AG10803 (cell line): ENCODE measurements around the gene PRKD3.

ENCODE experiments used
- DNase-seq: peaks from one replicate; pipeline ENCODE4 v3.0.0; 2010; ENCODE audit warnings: low read depth
- H3K4me3 ChIP-seq: 2 replicates; pipeline ENCODE4 v1.5.1; 2011; ENCODE audit warnings: mild to moderate bottlenecking, low read length, control low read depth
- TF ChIP-seq, protein P1 (sequence below): conservative IDR thresholded peaks from 2 replicates; pipeline ENCODE4 v1.5.1; 2011; ENCODE audit warnings: mild to moderate bottlenecking, low read length, control low read depth, inconsistent platforms

PRKD3 gene

DNA sequence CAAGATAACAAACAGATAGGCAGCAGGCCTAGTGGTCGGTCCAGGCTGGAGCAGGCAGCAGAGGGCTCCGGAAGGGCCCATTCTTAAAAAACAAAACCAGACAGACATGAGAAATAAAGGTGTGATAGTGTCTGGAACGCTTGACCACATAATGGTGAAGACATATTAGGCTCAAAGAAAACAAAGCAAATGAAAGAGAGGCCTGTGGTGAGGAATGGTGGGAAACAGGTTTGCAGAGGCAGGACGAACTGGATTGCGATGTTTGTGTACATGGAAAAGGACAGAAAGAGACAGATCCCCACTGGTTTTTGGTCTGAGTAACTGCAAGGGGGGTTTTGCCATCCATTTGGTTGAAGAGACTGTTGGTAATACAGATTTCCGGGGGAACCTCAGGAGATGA, 39.7 kb upstream of the PRKD3 start:
- TF ChIP-seq, protein P1, sequence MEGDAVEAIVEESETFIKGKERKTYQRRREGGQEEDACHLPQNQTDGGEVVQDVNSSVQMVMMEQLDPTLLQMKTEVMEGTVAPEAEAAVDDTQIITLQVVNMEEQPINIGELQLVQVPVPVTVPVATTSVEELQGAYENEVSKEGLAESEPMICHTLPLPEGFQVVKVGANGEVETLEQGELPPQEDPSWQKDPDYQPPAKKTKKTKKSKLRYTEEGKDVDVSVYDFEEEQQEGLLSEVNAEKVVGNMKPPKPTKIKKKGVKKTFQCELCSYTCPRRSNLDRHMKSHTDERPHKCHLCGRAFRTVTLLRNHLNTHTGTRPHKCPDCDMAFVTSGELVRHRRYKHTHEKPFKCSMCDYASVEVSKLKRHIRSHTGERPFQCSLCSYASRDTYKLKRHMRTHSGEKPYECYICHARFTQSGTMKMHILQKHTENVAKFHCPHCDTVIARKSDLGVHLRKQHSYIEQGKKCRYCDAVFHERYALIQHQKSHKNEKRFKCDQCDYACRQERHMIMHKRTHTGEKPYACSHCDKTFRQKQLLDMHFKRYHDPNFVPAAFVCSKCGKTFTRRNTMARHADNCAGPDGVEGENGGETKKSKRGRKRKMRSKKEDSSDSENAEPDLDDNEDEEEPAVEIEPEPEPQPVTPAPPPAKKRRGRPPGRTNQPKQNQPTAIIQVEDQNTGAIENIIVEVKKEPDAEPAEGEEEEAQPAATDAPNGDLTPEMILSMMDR: no peak
- no peak for DNase-seq

DNA sequence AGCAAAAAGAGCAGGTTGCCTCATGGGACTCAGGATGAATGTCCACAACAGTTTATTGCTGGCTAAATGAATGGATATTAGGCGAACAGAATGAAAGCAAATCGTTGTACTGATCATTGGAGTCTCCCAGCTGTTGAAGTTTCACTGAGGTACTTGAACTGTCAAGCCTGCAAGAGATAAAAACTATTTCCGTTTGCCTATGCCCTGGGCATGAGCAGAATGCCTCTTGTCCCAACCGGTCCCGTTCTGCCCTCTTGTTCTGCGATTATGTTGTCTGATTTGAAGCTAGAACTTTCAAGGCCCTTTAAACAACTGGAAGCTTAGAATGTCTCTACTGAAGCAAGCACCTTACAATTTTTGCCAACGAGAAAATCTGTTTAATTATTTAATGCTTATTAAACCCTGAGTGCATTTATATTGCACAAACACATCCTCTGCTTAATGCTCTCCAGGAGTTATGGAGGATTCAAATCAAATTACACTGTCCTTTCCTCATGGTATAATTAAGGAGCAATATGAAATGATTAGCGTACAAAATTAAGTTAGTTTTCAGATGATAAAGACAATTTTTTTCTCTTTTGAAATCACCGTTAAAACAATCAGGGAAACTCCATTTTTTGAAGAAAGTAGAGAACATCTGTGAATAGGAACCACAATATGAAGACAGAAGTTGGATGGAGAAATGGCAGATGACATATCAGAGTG, 37.5 kb upstream of the PRKD3 start:
- no peak for DNase-seq
- no peak overlapping the region for H3K4me3 ChIP-seq
- TF ChIP-seq, protein P1: no peak

More for the DNA sequence above, 39.7 kb upstream of the PRKD3 start:
- H3K4me3 ChIP-seq: no peak overlapping the region

DNA sequence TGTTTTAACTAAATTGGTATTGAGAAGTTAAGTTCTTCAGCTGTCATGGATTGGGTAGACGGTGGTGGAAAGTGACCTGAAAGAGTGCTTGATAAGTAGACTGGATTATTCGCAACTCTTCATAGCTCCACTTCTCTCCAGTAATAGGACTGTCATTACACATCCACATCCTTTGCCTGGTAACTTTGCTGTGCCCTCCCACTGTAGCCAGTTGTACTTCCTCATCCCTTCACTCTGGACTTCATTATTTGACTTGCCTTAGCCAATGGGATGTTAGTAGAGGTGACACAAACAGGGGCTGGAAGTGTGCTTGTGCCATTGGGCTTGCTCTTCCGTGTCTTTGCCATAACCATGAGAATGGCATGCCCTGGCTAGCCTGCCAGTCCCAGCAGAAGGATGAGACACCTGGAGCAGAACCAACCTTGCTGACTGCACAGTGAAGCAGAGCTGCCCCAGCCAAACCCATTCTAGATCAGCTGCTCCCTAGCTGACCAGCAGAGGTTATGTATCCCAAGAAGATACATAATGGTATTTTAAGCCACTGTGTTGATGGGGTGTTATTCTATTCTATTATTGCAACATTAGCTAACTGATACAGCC, 36.7 kb upstream of the PRKD3 start:
- no peak overlapping the region for H3K4me3 ChIP-seq
- TF ChIP-seq, protein P1: no peak
- no peak for DNase-seq

DNA sequence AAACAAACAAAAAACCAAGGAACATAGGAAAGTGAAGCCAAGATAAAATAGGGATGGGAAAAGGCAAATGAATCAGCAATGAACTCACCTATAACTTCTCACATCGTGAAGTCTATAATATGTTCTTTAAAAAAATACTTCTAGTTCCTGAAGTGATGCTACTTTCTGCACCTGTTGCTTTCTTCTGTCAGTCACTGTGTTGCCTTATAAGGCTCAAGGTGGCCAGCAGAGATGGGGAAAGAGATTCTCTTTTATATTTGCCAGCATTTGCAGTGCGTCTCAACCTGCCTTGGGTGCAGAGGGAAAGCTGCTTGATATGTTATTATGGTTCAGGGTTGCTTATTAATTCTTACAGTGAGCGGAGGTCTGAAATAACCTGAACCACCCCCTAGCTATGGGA, 33.8 kb upstream of the PRKD3 start:
- TF ChIP-seq, protein P1: no peak
- H3K4me3 ChIP-seq: no peak overlapping the region
- DNase-seq: no peak

DNA sequence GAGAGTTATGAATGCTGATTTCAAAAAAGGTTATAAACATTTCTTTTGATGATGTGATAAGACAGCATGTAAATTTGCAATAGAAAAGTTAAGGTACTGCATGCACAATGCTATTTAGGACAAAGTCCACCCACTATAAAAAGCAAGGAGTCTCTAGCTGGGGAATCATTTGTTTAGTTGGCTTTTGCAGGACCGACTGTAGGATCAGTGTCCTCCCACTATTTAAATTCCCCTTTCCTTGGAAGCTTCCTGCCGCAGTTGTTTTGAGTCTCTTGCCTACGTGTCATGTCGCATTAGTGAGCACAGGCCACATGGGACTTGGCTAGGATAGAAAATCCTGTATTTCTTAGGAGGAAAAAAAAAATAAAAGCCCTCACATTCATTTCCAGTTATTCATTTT, 32.9 kb upstream of the PRKD3 start:
- DNase-seq: peak; percentile 54
- TF ChIP-seq, protein P1: no peak
- no peak overlapping the region for H3K4me3 ChIP-seq

DNA sequence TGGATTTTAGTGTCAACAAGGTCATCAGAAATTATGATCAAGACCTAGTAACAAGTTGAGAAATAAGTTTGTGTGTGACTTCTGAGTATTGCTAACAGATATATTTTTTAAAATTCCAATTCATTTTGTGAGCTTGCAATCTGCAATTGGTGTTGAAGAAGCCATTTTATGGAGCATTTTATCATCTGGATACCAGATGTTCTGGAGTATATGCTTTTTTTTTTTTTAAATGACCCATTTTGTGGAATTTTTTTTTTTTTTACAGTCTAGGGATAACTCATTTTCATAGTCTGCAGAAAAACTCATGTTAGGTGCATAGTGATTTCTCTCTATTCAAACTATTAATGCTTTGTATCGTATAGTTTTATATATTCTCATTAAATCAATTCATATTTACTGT, 32.4 kb upstream of the PRKD3 start:
- TF ChIP-seq, protein P1: no peak
- no peak overlapping the region for H3K4me3 ChIP-seq
- peak; percentile 79 for DNase-seq

DNA sequence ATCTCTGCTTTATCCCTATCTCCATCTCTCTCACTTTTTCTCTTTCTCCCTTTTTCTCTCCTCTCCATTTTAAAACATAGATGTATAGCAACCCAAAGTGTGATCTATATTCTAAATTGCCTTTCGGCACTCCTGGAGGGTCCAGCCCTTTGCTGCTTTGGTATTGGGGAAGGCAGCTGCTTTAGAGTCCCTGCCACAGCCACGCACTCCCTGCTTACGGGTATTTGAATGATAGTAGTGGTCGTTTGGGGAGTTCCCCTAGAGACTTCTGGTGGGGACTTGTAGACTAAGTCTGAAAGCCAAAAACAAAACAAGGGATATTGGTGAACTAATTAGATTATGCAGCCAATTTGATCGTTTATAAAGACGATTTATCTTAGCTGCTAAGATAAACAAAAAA, 31.7 kb upstream of the PRKD3 start:
- TF ChIP-seq, protein P1: no peak
- DNase-seq: no peak

More for the DNA sequence above, 31.7 kb upstream of the PRKD3 start:
- H3K4me3 ChIP-seq: no peak overlapping the region
